Colonic mucosa (tissue), 4 donors: Measurements from ENCODE around the gene RNF224. TPM values are rescaled to one million over a fixed set of nuclear protein-coding genes. Genes with fewer than 3 reads are reported as not detected.

Experiments used
- DNase-seq: peaks from one replicate; pipeline ENCODE4 v3.0.0-alpha.2; 2020
- H3K27ac ChIP-seq: fragments of 200-600 bp; one replicate; pipeline ENCODE4 v1.8.0; 2021
- H3K27me3 ChIP-seq: fragments of 200-600 bp; one replicate; pipeline ENCODE4 v1.8.0; 2021
- H3K36me3 ChIP-seq: fragments of 200-600 bp; one replicate; pipeline ENCODE4 v1.8.0; 2021
- H3K4me1 ChIP-seq: fragments of 200-600 bp; one replicate; pipeline ENCODE4 v1.8.0; 2021; ENCODE audit warnings: mild to moderate bottlenecking
- H3K4me3 ChIP-seq: fragments of 200-600 bp; one replicate; pipeline ENCODE4 v1.8.0; 2021
- H3K9ac ChIP-seq, 2 donors: one replicate each; pipeline ENCODE4 v1.7.0; 2013; ENCODE audit warnings: control low read depth in 2 of 2, low read depth in 2 of 2, low read length in 2 of 2
- H3K9me3 ChIP-seq: fragments of 200-600 bp; one replicate; pipeline ENCODE4 v1.8.0; 2021
- intact Hi-C: fragments of 100-400 bp; cut with DNase I; formaldehyde crosslinking; loops from one replicate; pipeline ENCODE4 v1.14.1; 2022
- total RNA-seq, 2 donors: library from RNA; stranded (reverse); fragmentation: NEBNext Ultra II Directional in 1 of 2; extraction: Animal tissue kit (Norgen Biotek cat#: 25700) in 1 of 2; gene quantifications; one replicate each; pipeline ENCODE4 v1.2.1, GENCODE V29; 2021
- TF ChIP-seq, protein P1 (sequence below): fragments of 200-600 bp; IDR thresholded peaks from one replicate; pipeline ENCODE4 v1.8.0; 2022; ENCODE audit warnings: antibody characterized with exemption, mild to moderate bottlenecking
- donor health status: healthy.
- donor health status: DM: no; HTN: no; CAD: no.
- donor health status: DM: no; HTN: no; CAD: no.

Gene RNF224
- total RNA-seq, 2 donors from 2014 or later: not detected

GRCh38 chr9:137234055-137234697, 6.9 kb downstream of the RNF224 start:
- no peaks in the 10 kb centered on the region for H3K9me3 ChIP-seq
- intact Hi-C loops: no loop called here
- no peak overlapping the region for H3K4me3 ChIP-seq
- H3K27me3 ChIP-seq: peaks cover 35% of the 10 kb centered on the region
- TF ChIP-seq, protein P1, sequence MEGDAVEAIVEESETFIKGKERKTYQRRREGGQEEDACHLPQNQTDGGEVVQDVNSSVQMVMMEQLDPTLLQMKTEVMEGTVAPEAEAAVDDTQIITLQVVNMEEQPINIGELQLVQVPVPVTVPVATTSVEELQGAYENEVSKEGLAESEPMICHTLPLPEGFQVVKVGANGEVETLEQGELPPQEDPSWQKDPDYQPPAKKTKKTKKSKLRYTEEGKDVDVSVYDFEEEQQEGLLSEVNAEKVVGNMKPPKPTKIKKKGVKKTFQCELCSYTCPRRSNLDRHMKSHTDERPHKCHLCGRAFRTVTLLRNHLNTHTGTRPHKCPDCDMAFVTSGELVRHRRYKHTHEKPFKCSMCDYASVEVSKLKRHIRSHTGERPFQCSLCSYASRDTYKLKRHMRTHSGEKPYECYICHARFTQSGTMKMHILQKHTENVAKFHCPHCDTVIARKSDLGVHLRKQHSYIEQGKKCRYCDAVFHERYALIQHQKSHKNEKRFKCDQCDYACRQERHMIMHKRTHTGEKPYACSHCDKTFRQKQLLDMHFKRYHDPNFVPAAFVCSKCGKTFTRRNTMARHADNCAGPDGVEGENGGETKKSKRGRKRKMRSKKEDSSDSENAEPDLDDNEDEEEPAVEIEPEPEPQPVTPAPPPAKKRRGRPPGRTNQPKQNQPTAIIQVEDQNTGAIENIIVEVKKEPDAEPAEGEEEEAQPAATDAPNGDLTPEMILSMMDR: no peak
- no peak overlapping the region for H3K27ac ChIP-seq
- no peak for DNase-seq
- no peaks in the 10 kb centered on the region for H3K36me3 ChIP-seq
- H3K9ac ChIP-seq: no peak overlapping the region
- peaks cover 27% of the 10 kb centered on the region for H3K4me1 ChIP-seq

DNA sequence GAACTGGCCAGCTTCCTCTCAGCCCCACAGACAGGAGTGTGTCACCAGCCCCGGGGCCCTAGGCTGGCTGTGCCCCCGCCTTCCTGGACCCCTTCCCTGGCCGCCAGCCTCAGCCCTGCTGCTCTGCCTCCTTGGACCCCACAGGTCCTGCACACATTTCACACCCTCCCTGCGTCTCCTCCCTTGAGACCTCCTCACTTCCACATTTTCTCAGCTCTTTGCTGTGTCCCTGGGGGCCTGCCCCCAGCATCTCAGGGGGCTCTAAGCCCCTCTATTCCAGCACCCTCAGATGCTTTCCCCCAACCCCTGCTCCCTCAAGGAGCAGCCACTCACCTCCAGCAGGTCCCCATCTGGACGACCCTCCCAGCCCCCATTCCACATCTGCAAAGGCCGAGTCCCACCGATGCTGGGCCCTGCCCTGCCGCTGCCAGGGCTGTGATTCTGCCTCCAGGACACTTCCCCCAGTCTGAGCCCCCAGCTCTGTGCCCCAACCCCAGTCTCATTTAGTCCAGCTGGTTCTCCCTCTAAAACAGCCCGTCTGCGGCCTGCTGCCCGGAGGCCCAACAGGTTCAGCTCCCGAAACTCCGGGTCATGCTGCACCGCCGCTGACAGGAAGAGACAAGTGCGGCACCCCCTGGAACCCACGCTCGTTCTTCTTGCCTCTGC, 7.6 kb downstream of the RNF224 start:
- TF ChIP-seq, protein P1: no peak
- H3K4me3 ChIP-seq: no peak overlapping the region

GRCh38 chr9:137235424-137236237, 8.3 kb downstream of the RNF224 start:
- intact Hi-C loops: no loop called here
- Histone ChIP-seq H3K4me3 (no peak overlapping the region), H3K4me1 (peaks cover 23% of the 10 kb centered on the region), H3K36me3 (no peaks in the 10 kb centered on the region), H3K9me3 (no peaks in the 10 kb centered on the region), H3K27ac (no peak overlapping the region), H3K9ac (peak overlapping the region in 1 of 2 donors; percentile 77), H3K27me3 (peaks cover 24% of the 10 kb centered on the region)
- TF ChIP-seq, protein P1: no peak
- no peak for DNase-seq

More for the DNA sequence above, 7.6 kb downstream of the RNF224 start:
- H3K27me3 ChIP-seq: peaks cover 28% of the 10 kb centered on the region
- DNase-seq: no peak
- no peak overlapping the region for H3K27ac ChIP-seq
- no peak overlapping the region for H3K9ac ChIP-seq
- H3K4me1 ChIP-seq: peaks cover 26% of the 10 kb centered on the region
- H3K36me3 ChIP-seq: no peaks in the 10 kb centered on the region
- intact Hi-C loops: no loop called here
- no peaks in the 10 kb centered on the region for H3K9me3 ChIP-seq

GRCh38 chr9:137236238-137236935, 9.1 kb downstream of the RNF224 start:
- Histone ChIP-seq H3K36me3 (no peaks in the 10 kb centered on the region), H3K27me3 (peaks cover 24% of the 10 kb centered on the region), H3K9me3 (no peaks in the 10 kb centered on the region), H3K9ac (peak overlapping the region; percentile 29 to 77), H3K4me3 (no peak overlapping the region), H3K27ac (no peak overlapping the region), H3K4me1 (peaks cover 23% of the 10 kb centered on the region)
- TF ChIP-seq, protein P1: peak; percentile 100
- peak; percentile 93 for DNase-seq
- intact Hi-C loops: no loop called here

DNA sequence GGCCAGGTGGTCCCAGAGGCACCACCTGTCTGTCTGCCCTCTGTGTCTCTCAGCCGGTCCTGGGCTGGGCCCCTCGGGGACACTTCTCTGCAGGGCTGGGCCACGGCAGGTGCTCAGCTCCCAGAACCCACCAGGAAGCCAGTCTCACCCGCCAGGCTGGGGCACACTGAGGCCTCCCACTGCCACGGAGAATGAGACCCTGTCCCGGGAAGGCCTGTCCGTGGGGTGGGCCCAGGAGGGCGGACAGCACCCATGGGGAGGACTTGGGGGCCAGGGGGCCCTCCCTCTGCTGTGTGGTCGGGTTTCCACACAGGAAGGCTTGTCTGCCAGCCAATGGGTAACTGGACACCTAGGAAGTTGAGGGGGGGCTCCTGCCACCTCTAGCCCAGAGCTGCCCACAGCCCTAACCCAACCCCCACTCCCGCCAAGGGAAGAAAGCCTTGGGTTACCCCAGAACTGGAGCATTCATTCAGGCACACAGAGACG, 9.7 kb downstream of the RNF224 start:
- peak overlapping the region; percentile 54 for H3K27ac ChIP-seq

More for the DNA sequence above, 9.7 kb downstream of the RNF224 start:
- Histone ChIP-seq H3K4me1 (peaks cover 23% of the 10 kb centered on the region), H3K36me3 (no peaks in the 10 kb centered on the region), H3K9ac (peak overlapping the region in 1 of 2 donors; percentile 77), H3K27me3 (peaks cover 24% of the 10 kb centered on the region), H3K4me3 (no peak overlapping the region), H3K9me3 (no peaks in the 10 kb centered on the region)
- intact Hi-C loops: no loop called here
- no peak for DNase-seq
- TF ChIP-seq, protein P1: no peak
